A549 treated with Mapracorat at 1 μM for 4 hours (cell line): ENCODE results near the gene PODNL1. TPM values are rescaled to one million over a fixed set of nuclear protein-coding genes. Genes with fewer than 3 reads are reported as not detected.

Source experiments
- total RNA-seq: library from RNA; stranded (reverse); fragments of 200-300 nt; extraction: Qiagen RNA extraction; gene quantifications from 5 replicates; pipeline ENCODE4 v1.2.3, GENCODE V29; 2022

The PODNL1 gene, protein sequence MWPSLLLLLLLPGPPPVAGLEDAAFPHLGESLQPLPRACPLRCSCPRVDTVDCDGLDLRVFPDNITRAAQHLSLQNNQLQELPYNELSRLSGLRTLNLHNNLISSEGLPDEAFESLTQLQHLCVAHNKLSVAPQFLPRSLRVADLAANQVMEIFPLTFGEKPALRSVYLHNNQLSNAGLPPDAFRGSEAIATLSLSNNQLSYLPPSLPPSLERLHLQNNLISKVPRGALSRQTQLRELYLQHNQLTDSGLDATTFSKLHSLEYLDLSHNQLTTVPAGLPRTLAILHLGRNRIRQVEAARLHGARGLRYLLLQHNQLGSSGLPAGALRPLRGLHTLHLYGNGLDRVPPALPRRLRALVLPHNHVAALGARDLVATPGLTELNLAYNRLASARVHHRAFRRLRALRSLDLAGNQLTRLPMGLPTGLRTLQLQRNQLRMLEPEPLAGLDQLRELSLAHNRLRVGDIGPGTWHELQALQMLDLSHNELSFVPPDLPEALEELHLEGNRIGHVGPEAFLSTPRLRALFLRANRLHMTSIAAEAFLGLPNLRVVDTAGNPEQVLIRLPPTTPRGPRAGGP
- 0.62 to 1.8 TPM (median 1.4 TPM) in 5 replicates for total RNA-seq

DNA sequence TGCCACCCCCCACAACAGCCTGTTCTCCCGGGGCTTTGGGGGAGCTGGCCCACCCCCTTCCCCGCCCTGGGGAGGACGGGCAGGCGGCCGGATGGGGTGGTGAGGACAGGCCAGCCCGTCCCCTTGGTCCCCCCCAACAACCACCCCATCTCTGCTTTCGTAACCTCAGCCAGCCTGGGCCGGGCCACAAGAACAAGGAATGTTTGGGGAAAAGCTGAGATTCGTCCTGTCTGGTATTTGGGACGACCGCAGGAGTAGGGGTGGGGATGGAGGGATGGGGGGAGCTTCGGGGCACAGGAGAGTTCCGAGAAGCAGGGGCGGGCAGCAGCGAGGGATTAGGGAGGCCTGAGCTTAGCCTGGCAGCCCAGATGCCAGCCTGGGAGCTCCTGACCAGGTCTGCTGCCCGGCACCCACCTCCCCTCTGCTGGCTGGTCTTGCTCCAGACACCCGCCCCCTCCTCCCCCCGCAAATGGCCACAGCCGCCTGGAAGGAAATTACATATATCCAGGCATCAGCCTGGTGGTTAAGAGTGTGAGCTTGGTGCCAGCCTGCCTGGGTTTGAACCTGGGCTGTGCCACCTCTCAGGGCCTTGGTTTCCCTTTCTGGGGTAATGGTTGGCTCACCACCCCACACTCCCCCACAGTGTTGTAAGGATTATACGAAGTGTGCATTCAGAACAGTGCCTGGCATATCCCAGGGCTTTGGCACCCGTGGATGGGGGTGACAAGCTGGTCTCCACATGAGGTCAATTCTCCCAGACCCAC, at the start of gene PODNL1:
Gene PODNL1, minus strand, starts transcription at position 117 of the 764 bp plus-strand sequence. CDS start 236 bp downstream, outside the sequence.

GRCh38 chr19:13952154-13952930, 14.1 kb upstream of the PODNL1 start, which contains the start of gene DCAF15:
TSS of gene DCAF15 (plus strand) at chr19:13952509. CDS start at chr19:13952513, 4 bp downstream.

GRCh38 chr19:13905634-13906520, 32.3 kb downstream of the PODNL1 start, which contains the start of the genes BRME1 and CC2D1A:
TSS of gene BRME1 (minus strand) at chr19:13906117. CDS start at chr19:13904892, 1,225 bp downstream.
TSS of gene CC2D1A (plus strand) at chr19:13906201. CDS start at chr19:13906442, 241 bp downstream.

Other genes with a start within 250 kb of the PODNL1 start
- gene MRI1, start 173.9 kb downstream of the PODNL1 start, total RNA-seq, result 7.9 to 15.5 TPM (median 13.4 TPM) in 5 replicates
- gene C19orf53, start 164.0 kb downstream of the PODNL1 start, total RNA-seq, result 148 to 212 TPM (median 205 TPM) in 5 replicates
- 2.9 to 4.5 TPM (median 4.0 TPM) in 5 replicates for gene ZSWIM4, start 143.0 kb downstream of the PODNL1 start, total RNA-seq
- gene NANOS3, start 61.3 kb downstream of the PODNL1 start, total RNA-seq, result 1.4 to 3.8 TPM (median 2.4 TPM) in 5 replicates
- 0.38 to 1.6 TPM (median 0.49 TPM) in 3 of 5 replicates, not detected in the others for gene BRME1, start 32.3 kb downstream of the PODNL1 start, total RNA-seq
- gene CC2D1A, start 32.2 kb downstream of the PODNL1 start, total RNA-seq, result 6.8 to 10.7 TPM (median 9.5 TPM) in 5 replicates
- gene DCAF15, start 14.1 kb upstream of the PODNL1 start, total RNA-seq, result 13.8 to 23.9 TPM (median 22.1 TPM) in 5 replicates
- 2.6 to 5.7 TPM (median 5.1 TPM) in 5 replicates for gene RFX1, start 67.9 kb upstream of the PODNL1 start, total RNA-seq
- not detected in 5 replicates for gene RLN3, start 89.7 kb upstream of the PODNL1 start, total RNA-seq
- gene IL27RA, start 93.3 kb upstream of the PODNL1 start, total RNA-seq, result 7.8 to 10.5 TPM (median 9.7 TPM) in 5 replicates
- gene PALM3, start 123.7 kb upstream of the PODNL1 start, total RNA-seq, result 1.8 to 2.8 TPM (median 2.1 TPM) in 5 replicates
- gene MISP3, start 134.4 kb upstream of the PODNL1 start, total RNA-seq, result 2.9 to 5.1 TPM (median 4.1 TPM) in 5 replicates
- gene C19orf67, start 147.4 kb upstream of the PODNL1 start, total RNA-seq, result not detected in 5 replicates
- 30.0 to 42.9 TPM (median 39.6 TPM) in 5 replicates for gene SAMD1, start 152.3 kb upstream of the PODNL1 start, total RNA-seq
- 28.0 to 35.9 TPM (median 31.8 TPM) in 5 replicates for gene PRKACA, start 179.3 kb upstream of the PODNL1 start, total RNA-seq
- 28.3 to 32.4 TPM (median 31.5 TPM) in 5 replicates for gene ASF1B, start 198.2 kb upstream of the PODNL1 start, total RNA-seq